ENCODE data around the gene MAGEA4.

MAGEA4 gene

DNA sequence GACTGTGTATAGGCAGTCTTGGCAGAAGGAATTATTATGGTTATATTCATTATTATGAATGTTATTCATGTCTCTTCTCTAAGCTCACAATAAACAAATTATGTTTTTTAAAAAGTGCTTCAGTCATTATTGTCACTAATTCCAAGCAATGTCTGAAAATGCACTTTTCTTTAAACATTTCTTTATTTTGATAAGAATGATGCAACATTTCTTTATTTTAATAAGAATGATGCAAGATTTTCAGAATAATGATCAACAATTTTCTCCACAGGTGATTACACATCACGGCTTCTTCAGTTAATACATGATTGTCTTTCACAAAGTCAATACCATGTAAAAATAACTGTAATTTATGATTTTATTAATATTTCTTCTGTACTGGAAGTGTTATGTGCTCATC, 22.7 kb downstream of the MAGEA4 start:
- no peak for DNase-seq

DNA sequence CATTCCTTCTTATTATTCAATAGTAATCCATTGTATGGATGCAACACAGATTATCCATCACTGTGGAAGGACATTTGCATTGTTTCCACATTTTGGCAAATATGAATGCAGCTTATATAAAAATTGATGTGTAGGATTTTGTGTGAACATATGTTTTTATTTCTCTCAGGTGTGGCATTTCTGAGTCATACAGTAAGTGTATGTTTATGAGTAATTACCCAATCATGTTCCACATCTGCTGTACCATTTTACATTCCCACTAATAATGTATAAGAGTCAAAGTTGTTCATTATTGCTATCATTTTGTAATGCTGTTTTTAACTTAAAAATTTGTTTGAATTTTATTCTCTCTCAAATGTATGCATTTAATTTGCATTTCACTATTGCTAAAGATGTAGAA, 25.5 kb downstream of the MAGEA4 start:
- no peak for DNase-seq

- no peak for DNase-seq
Observed at GRCh38 chrX:151954730-151955129, 42.0 kb downstream of the MAGEA4 start.

GRCh38 chrX:151958101-151958500, 45.4 kb downstream of the MAGEA4 start:
- no peak for DNase-seq

DNA sequence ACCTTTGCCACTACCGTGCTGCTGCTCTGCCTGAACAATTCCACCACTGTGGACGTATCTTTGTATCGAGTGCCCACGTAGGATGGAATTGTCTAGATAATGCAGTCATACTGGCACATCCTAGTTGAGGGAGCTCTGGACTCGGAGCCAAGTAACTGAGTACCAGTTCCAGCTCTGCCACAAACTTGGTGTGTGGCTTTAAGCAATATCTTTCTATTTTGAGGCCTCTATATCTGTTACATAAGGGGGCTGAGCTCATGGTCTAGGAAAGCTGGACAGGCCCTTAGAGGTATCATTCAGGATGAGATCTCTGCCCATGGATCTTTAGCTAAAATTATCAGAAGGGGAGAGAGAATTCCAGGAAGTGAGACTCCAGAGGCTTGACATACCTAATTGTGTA, 49.3 kb downstream of the MAGEA4 start:
- no peak for DNase-seq

- no peak for DNase-seq
Observed at GRCh38 chrX:151966236-151966635, 53.5 kb downstream of the MAGEA4 start.

DNA sequence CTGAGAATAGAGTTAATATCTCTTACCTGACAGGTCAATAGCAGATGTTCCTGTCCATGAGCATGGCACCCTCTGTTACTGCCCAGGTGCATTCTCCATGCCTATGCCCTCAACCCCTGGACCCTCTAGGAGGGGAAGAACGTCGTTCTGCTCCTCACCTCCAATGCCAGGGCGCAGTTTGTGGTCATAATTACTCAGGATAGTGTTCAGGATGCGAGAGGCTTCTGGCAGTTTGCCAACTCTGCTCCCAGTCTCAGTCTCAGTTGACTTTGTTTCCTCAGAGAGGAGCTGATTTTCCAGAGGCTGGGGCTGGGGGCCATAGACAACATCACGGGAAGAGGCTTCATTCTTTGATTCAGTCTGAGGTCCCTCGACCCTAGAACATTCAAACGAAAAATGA, 57.3 kb downstream of the MAGEA4 start:
- DNase-seq: no peak

GRCh38 chrX:151970661-151971060, 58.0 kb downstream of the MAGEA4 start:
- no peak for DNase-seq

DNA sequence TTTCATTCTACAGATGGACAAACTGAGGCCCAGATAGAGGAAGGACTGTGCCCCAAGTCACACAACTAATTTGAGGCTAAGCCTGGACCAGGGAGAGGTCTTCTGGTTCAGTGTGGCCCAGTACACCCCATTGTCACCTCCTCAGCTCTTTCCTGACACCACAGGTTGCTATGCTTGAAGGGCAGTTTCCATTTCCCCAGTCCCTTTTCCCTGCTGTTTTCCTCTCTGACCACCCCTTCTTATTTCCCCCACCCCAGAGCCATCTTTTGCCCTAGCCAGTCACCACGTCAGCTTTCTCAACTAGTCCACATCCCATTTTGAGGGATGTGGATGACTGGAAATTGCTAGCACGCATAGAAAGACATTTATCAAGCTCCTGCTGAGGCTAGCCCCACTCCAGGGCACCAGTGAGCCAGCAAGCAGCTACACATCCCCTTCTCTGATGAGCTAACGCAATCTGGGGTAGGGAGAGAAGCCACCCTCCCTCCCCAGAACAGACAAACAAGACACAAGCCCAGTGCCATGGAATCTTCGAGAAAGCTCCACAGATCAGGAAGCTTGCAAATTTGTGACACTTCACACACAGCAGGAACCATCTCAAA, 60.5 kb downstream of the MAGEA4 start:
- DNase-seq: no peak

DNA sequence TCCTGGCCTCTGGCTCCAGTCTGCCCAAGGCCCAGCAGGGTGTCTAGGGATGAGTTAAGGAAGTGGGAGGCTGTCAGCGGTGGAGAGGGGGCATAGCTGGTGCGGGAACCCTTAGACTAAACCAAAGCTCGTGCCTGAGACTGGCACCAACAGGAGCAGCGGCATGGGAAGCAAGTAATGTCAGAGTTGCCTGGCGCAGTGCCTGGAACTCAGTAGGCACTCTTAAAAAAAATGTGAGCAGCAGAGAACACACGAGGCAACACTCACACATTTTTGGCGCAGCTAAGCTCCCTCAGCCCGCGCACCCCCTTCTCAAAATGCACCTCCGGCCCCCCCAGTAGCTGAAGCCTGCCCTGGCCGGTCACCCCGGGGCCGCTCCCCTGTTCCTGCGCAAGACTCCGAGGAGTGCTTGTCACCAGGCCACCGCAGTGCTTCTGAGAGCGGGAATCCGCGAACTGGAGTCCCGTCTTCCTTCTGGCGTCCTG, 61.2 kb downstream of the MAGEA4 start:
- no peak for DNase-seq

All from CD4-positive, alpha-beta T cell treated with Interleukin-21 for 1 hour (primary cell).